ENCODE measurements around the gene RHOB. TPM values are rescaled to one million over a fixed set of nuclear protein-coding genes. Genes with fewer than 3 reads are reported as not detected.
A peak's percentile ranks its signal among the peaks of the same experiment; 100 is the strongest.
"Not testable (repeated sequence)": the region's sequence is repeated elsewhere in the genome, so short reads cannot be mapped to it uniquely, and the experiment has no call there.

The RHOB gene
- total RNA-seq, 1 donor from 2014 or later, result 217 TPM

- DNase-seq, result peak; percentile 93
Observed at GRCh38 chr2:20422402-20423271, 24.2 kb upstream of the RHOB start.

GRCh38 chr2:20423359-20423758 is 23.5 kb upstream of the RHOB start:
- DNase-seq, result no peak

GRCh38 chr2:20423847-20424246 is 23.0 kb upstream of the RHOB start:
- DNase-seq, result no peak

- no peak for DNase-seq
Observed at GRCh38 chr2:20424300-20425290, 22.3 kb upstream of the RHOB start.

- DNase-seq, result no peak
Observed at GRCh38 chr2:20425371-20425881, 21.4 kb upstream of the RHOB start.

GRCh38 chr2:20425884-20426283 is 21.0 kb upstream of the RHOB start:
- no peak for DNase-seq

- DNase-seq, result no peak
Observed at GRCh38 chr2:20427931-20428526, 18.8 kb upstream of the RHOB start.

GRCh38 chr2:20428717-20429490 is 18.0 kb upstream of the RHOB start:
- DNase-seq, result no peak

GRCh38 chr2:20429528-20429927 is 17.3 kb upstream of the RHOB start:
- DNase-seq, result peak; percentile 79

- peak; percentile 41 for DNase-seq
Observed at GRCh38 chr2:20430035-20430434, 16.8 kb upstream of the RHOB start.

GRCh38 chr2:20430461-20431300 is 16.2 kb upstream of the RHOB start:
- DNase-seq, result no peak

GRCh38 chr2:20431301-20431698 is 15.6 kb upstream of the RHOB start:
- DNase-seq, result no peak

- DNase-seq, result no peak
Observed at GRCh38 chr2:20431772-20432171, 15.1 kb upstream of the RHOB start.

GRCh38 chr2:20432714-20433113 is 14.2 kb upstream of the RHOB start:
- DNase-seq, result no peak

GRCh38 chr2:20433249-20433648 is 13.6 kb upstream of the RHOB start:
- DNase-seq, result no peak

- no peak for DNase-seq
Observed at GRCh38 chr2:20433946-20434553, 12.8 kb upstream of the RHOB start.

- no peak for DNase-seq
Observed at GRCh38 chr2:20434588-20435294, 12.1 kb upstream of the RHOB start.

GRCh38 chr2:20435456-20435855 is 11.4 kb upstream of the RHOB start:
- not testable (repeated sequence) for DNase-seq

- no peak for DNase-seq
Observed at GRCh38 chr2:20436716-20437470, 10.0 kb upstream of the RHOB start.

Data from tongue (tissue), 2 donors.